CD4-positive, alpha-beta T cell (primary cell): Measurements from ENCODE around the gene SPATA31C2. TPM values are rescaled to one million over a fixed set of nuclear protein-coding genes. Genes with fewer than 3 reads are reported as not detected.

Source experiments
- ATAC-seq: fragments of 200-7000 bp; cut with Tn5 transposase; one replicate; pipeline ENCODE4 v1.10.0; 2022; ENCODE audit warnings: mild to moderate bottlenecking; ENCODE audit not compliant: poor library complexity
- CTCF ChIA-PET: fragments of 350-600 bp; sonication (Branson Sonifier 250); formaldehyde crosslinking; loops from one replicate; lab custom pipeline; 2021; ENCODE audit warnings: antibody characterized with exemption, inconsistent platforms; lab: Charles Lee
- POLR2A ChIA-PET: fragments of 350-600 bp; sonication (Branson Sonifier 250); formaldehyde crosslinking; loops from one replicate; lab custom pipeline; 2021; ENCODE audit warnings: antibody characterized with exemption, inconsistent platforms; lab: Charles Lee
- DNase-seq, 14 experiments: peaks; one replicate each; pipeline ENCODE4 v3.0.0-alpha.2; 2013 to 2020; ENCODE audit warnings: mixed read lengths in 2 of 14
- H3K27ac ChIP-seq, 2 donors: one replicate each; pipeline versions ENCODE4 v1.5.1 to v1.7.0; 2013; ENCODE audit warnings: low read length in 2 of 2, low read depth in 1 of 2, mild to moderate bottlenecking in 1 of 2
- H3K27me3 ChIP-seq, 2 experiments: 1 replicate in 1 of 2; 2 replicates in 1 of 2; pipeline versions ENCODE4 v1.6.1 to v1.7.0; 2013; ENCODE audit warnings: low read length in 2 of 2, control low read depth in 1 of 2, mild to moderate bottlenecking in 1 of 2, moderate library complexity in 1 of 2; ENCODE audit not compliant: insufficient read depth in 2 of 2, control insufficient read depth in 1 of 2
- H3K36me3 ChIP-seq: one replicate; pipeline ENCODE4 v1.6.1; 2013; ENCODE audit warnings: low read length, control low read depth; ENCODE audit not compliant: insufficient read depth
- H3K4me1 ChIP-seq: one replicate; pipeline ENCODE4 v1.6.1; 2013; ENCODE audit warnings: low read length, control low read depth; ENCODE audit not compliant: insufficient read depth
- H3K4me3 ChIP-seq: one replicate; pipeline ENCODE4 v1.5.1; 2013; ENCODE audit warnings: mild to moderate bottlenecking, low read length, moderate library complexity
- H3K9me3 ChIP-seq, 2 experiments: 1 replicate in 1 of 2; 2 replicates in 1 of 2; pipeline versions ENCODE4 v1.6.1 to v1.7.0; 2013; ENCODE audit warnings: low read length in 2 of 2, mild to moderate bottlenecking in 2 of 2, control low read depth in 1 of 2, moderate library complexity in 1 of 2; ENCODE audit not compliant: control insufficient read depth in 1 of 2, insufficient read depth in 1 of 2
- H3K27ac Mint-ChIP-seq: one replicate; pipeline ENCODE4 v1.8.0; 2020; ENCODE audit warnings: mixed read lengths
- H3K27me3 Mint-ChIP-seq: one replicate; pipeline ENCODE4 v1.8.0; 2021; ENCODE audit warnings: mixed read lengths
- H3K36me3 Mint-ChIP-seq: one replicate; pipeline ENCODE4 v1.8.0; 2021; ENCODE audit warnings: low read depth, mixed read lengths
- H3K4me1 Mint-ChIP-seq: one replicate; pipeline ENCODE4 v1.8.0; 2021; ENCODE audit warnings: low read depth, mixed read lengths
- H3K4me3 Mint-ChIP-seq: one replicate; pipeline ENCODE4 v1.8.0; 2020; ENCODE audit warnings: mild to moderate bottlenecking, mixed read lengths
- H3K9me3 Mint-ChIP-seq: one replicate; pipeline ENCODE4 v1.8.0; 2020; ENCODE audit warnings: mixed read lengths
- CTCF ChIP-seq: fragments of 200-600 bp; IDR thresholded peaks from one replicate; pipeline ENCODE4 v1.8.0; 2022; ENCODE audit warnings: antibody characterized with exemption, mild to moderate bottlenecking
- intact Hi-C, 2 experiments: fragments of 100-400 bp; cut with DNase I in 1 of 2; cut with micrococcal nuclease in 1 of 2; formaldehyde crosslinking; loops; one replicate each; pipeline versions ENCODE4 v1.15.1 to v1.9.0; 2023 to 2025; cut with DNase I, micrococcal nuclease
- total RNA-seq, 174 experiments: library from RNA in 2 of 174; stranded (reverse) in 2 of 174; gene quantifications; one replicate each; pipeline ENCODE4 v1.2.3 and lab custom pipeline; 2021 to 2026

The SPATA31C2 gene
- total RNA-seq, 2 experiments from 2014 or later: not detected

- Histone ChIP-seq H3K27ac (no peak overlapping the region), H3K27me3 (peaks cover 0 to 5% of the 10 kb centered on the region in 2 experiments), H3K4me3 (no peak overlapping the region), H3K36me3 (no peaks in the 10 kb centered on the region), H3K9me3 (no peaks in the 10 kb centered on the region), H3K4me1 (no peaks in the 10 kb centered on the region)
- DNase-seq (no peak), ATAC-seq (no peak)
- Mint-ChIP-seq H3K27ac (no peak overlapping the region), H3K36me3 (no peaks in the 10 kb centered on the region), H3K27me3 (peaks cover 30% of the 10 kb centered on the region), H3K9me3 (no peaks in the 10 kb centered on the region), H3K4me3 (no peak overlapping the region), H3K4me1 (no peaks in the 10 kb centered on the region)
- POLR2A ChIA-PET: no interaction called here
- TF ChIP-seq CTCF: no peak
- intact Hi-C loops: loop anchor here in 1 of 2 experiments (5.0 kb wide), 2 partner anchors 469 to 894 kb away; no protein-coding TSS in a partner anchor
- CTCF ChIA-PET: no interaction called here
Measured at GRCh38 chr9:88108779-88109178, 29.5 kb downstream of the SPATA31C2 start.

- intact Hi-C loops: loop anchor here in 1 of 2 experiments (5.0 kb wide), 2 partner anchors 471 to 896 kb away; no protein-coding TSS in a partner anchor
- POLR2A ChIA-PET: no interaction called here
Measured at GRCh38 chr9:88106492-88106891, 31.8 kb downstream of the SPATA31C2 start.

GRCh38 chr9:88092797-88093331 is 45.4 kb downstream of the SPATA31C2 start:
- ATAC-seq: no peak
- Mint-ChIP-seq H3K36me3 (no peaks in the 10 kb centered on the region), H3K27ac (no peak overlapping the region), H3K9me3 (no peaks in the 10 kb centered on the region), H3K4me1 (no peaks in the 10 kb centered on the region), H3K4me3 (no peak overlapping the region), H3K27me3 (no peaks in the 10 kb centered on the region)
- DNase-seq: no peak
- no peaks in the 10 kb centered on the region for H3K36me3 ChIP-seq
- no peaks in the 10 kb centered on the region for H3K9me3 ChIP-seq
- intact Hi-C loops: no loop called here
- no peaks in the 10 kb centered on the region for H3K27me3 ChIP-seq
- H3K4me3 ChIP-seq: no peak overlapping the region
- CTCF ChIA-PET: no interaction called here
- TF ChIP-seq CTCF: no peak
- no peaks in the 10 kb centered on the region for H3K4me1 ChIP-seq
- POLR2A ChIA-PET: no interaction called here
- H3K27ac ChIP-seq: no peak overlapping the region

More at GRCh38 chr9:88106492-88106891, 31.8 kb downstream of the SPATA31C2 start:
- no peaks in the 10 kb centered on the region for H3K36me3 ChIP-seq
- H3K27me3 Mint-ChIP-seq: peaks cover 38% of the 10 kb centered on the region
- no peaks in the 10 kb centered on the region for H3K36me3 Mint-ChIP-seq
- no peak for TF ChIP-seq CTCF
- no peaks in the 10 kb centered on the region for H3K9me3 Mint-ChIP-seq
- H3K27me3 ChIP-seq: peaks cover 0 to 5% of the 10 kb centered on the region in 2 experiments
- H3K27ac ChIP-seq: no peak overlapping the region
- no peaks in the 10 kb centered on the region for H3K4me1 ChIP-seq
- CTCF ChIA-PET: interaction anchor here (0.6 kb wide), 1 partner anchor 37 kb away, joined by 3 read pairs; no protein-coding TSS in a partner anchor
- no peak overlapping the region for H3K4me3 Mint-ChIP-seq
- no peak overlapping the region for H3K27ac Mint-ChIP-seq
- H3K9me3 ChIP-seq: no peaks in the 10 kb centered on the region
- DNase-seq (peak in 3 of 14 experiments; percentile 19 to 23 (median 22)), ATAC-seq (no peak)
- H3K4me3 ChIP-seq: no peak overlapping the region
- no peaks in the 10 kb centered on the region for H3K4me1 Mint-ChIP-seq
